ENCODE data around the gene CCDC102A. TPM values are rescaled to one million over a fixed set of nuclear protein-coding genes. Genes with fewer than 3 reads are reported as not detected.
"Not testable (repeated sequence)": the region's sequence is repeated elsewhere in the genome, so short reads cannot be mapped to it uniquely, and the experiment has no call there.

Gene CCDC102A
- total and polyA plus RNA-seq, 8 donors = 1.7 to 14.5 (median 4.1) TPM; not detected in 1

GRCh38 chr16:57572978-57573728 lies 36.8 kb upstream of the CCDC102A start:
- TF ChIP-seq POLR2A (IDR thresholded peaks at IDR 0.05) = no peak
- TF ChIP-seq CTCF (IDR thresholded peaks at IDR 0.05) = no peak
- TF ChIP-seq POLR2AphosphoS5 (IDR thresholded peaks at IDR 0.05) = no peak
- TF ChIP-seq EP300 (IDR thresholded peaks at IDR 0.05) = no peak
- peaks cover 0 to 28% (median 0%) of the 10 kb centered on the region in 3 donors for H3K27me3 ChIP-seq
- intact Hi-C loops (cut with DNase I; ENCODE audit: low total_unique reads) = loop anchor here (10.0 kb wide), 1 partner anchor 152 kb away; no protein-coding TSS in a partner anchor
- no peak overlapping the region for H3K27ac ChIP-seq
- WGBS, 5 donors = 68 to 88% (median 85%) methylated on average over 8 to 10 of the region's 10 CpGs
- no peaks in the 10 kb centered on the region for H3K36me3 ChIP-seq
- H3K9me3 ChIP-seq = no peaks in the 10 kb centered on the region
- no peak for DNase-seq
- H3K4me1 ChIP-seq = peaks cover 0 to 12% (median 4%) of the 10 kb centered on the region in 4 donors
- no peak overlapping the region for H3K4me3 ChIP-seq

- TF ChIP-seq POLR2AphosphoS5 (IDR thresholded peaks at IDR 0.05) = no peak
- no peak for TF ChIP-seq EP300 (IDR thresholded peaks at IDR 0.05)
- no peak for TF ChIP-seq POLR2A (IDR thresholded peaks at IDR 0.05)
- no peak for TF ChIP-seq CTCF (IDR thresholded peaks at IDR 0.05)
- no peak for DNase-seq
- Histone ChIP-seq H3K27me3 (peaks cover 0 to 9% (median 0%) of the 10 kb centered on the region in 3 donors), H3K27ac (no peak overlapping the region), H3K9me3 (no peaks in the 10 kb centered on the region), H3K4me1 (no peaks in the 10 kb centered on the region), H3K4me3 (no peak overlapping the region), H3K36me3 (no peaks in the 10 kb centered on the region)
- WGBS, 5 donors = 85 to 93% (median 88%) methylated on average over 9 of the region's 9 CpGs
- intact Hi-C loops (cut with DNase I; ENCODE audit: low total_unique reads) = loop anchor here (10.0 kb wide), 1 partner anchor 154 kb away; no protein-coding TSS in a partner anchor
Observed at GRCh38 chr16:57571098-57571497, 34.7 kb upstream of the CCDC102A start.

- Histone ChIP-seq H3K36me3 (no peaks in the 10 kb centered on the region), H3K9me3 (no peaks in the 10 kb centered on the region), H3K27me3 (peaks cover 0 to 8% (median 0%) of the 10 kb centered on the region in 3 donors), H3K27ac (no peak overlapping the region), H3K4me3 (no peak overlapping the region), H3K4me1 (no peaks in the 10 kb centered on the region)
- no peak for TF ChIP-seq POLR2A (IDR thresholded peaks at IDR 0.05)
- TF ChIP-seq EP300 (IDR thresholded peaks at IDR 0.05) = no peak
- no peak for TF ChIP-seq CTCF (IDR thresholded peaks at IDR 0.05)
- TF ChIP-seq POLR2AphosphoS5 (IDR thresholded peaks at IDR 0.05) = no peak
- DNase-seq = no peak
- 86 to 97% (median 94%) methylated on average over 12 to 16 of the region's 16 CpGs for WGBS, 5 donors
- intact Hi-C loops (cut with DNase I; ENCODE audit: low total_unique reads) = loop anchor here (10.0 kb wide), 1 partner anchor 154 kb away; no protein-coding TSS in a partner anchor
Observed at GRCh38 chr16:57570301-57571070, 34.1 kb upstream of the CCDC102A start.

- Histone ChIP-seq H3K36me3 (no peaks in the 10 kb centered on the region), H3K27ac (no peak overlapping the region), H3K27me3 (peaks cover 0 to 12% (median 0%) of the 10 kb centered on the region in 3 donors), H3K4me3 (no peak overlapping the region), H3K4me1 (no peaks in the 10 kb centered on the region), H3K9me3 (no peaks in the 10 kb centered on the region)
- TF ChIP-seq EP300 (IDR thresholded peaks at IDR 0.05) (no peak), POLR2A (IDR thresholded peaks at IDR 0.05) (no peak), POLR2AphosphoS5 (IDR thresholded peaks at IDR 0.05) (no peak), CTCF (IDR thresholded peaks at IDR 0.05) (no peak)
- WGBS, 5 donors = 88 to 96% (median 91%) methylated on average over 7 of the region's 7 CpGs
- DNase-seq = no peak
- intact Hi-C loops (cut with DNase I; ENCODE audit: low total_unique reads) = no loop called here
Observed at GRCh38 chr16:57569306-57569946, 33.1 kb upstream of the CCDC102A start.

- H3K4me1 ChIP-seq; DNase-seq; H3K9me3 ChIP-seq; intact Hi-C loops (cut with DNase I; ENCODE audit: low total_unique reads); H3K4me3 ChIP-seq; H3K36me3 ChIP-seq; H3K27ac ChIP-seq: not testable (repeated sequence)
- peaks cover 0 to 14% (median 0%) of the 10 kb centered on the region in 3 donors for H3K27me3 ChIP-seq
- WGBS, 5 donors = 96 to 99% (median 97%) methylated on average over 5 of the region's 5 CpGs
Observed at GRCh38 chr16:57568772-57569171, 32.4 kb upstream of the CCDC102A start.
